ENCODE results near the gene ZNF775. TPM values are rescaled to one million over a fixed set of nuclear protein-coding genes. Genes with fewer than 3 reads are reported as not detected.

ZNF775 gene
- total RNA-seq, 4 donors from 2014 or later, result 0.72 to 4.4 (median 1.4) TPM

DNA sequence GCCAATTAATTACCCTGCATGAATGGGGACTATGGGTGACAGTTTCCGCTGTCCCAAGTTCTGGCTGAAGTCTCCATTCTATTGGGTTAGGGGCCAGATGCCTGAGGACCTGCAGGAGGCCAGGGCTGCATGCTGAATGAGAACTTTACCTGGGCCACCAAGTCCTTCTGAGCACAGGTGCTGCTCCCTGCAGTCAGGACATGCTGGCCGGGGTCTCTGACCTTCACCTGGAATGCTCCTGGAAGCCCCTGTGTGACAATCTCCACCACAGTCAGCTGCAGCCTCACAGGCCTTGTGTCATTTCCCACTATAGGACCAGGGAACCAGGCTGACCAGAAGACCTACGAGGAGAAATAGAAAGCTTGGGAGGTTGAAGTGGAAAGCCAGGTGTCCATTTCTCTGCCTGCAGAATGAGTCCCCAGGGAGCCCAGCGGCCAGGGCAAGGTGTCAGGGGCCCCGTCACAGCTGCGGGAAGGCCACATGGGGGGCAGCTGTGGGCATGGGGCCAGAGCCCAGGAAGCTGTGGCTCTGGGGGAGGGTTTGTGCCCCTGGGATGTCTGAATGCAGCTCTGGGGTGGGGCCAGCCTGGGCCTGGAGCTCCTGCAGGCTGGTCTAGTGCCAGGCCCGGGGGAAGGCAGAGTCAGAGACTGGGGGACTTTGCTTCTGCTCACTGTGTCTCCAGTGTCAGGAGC, 65.7 kb downstream of the ZNF775 start:
- DNase-seq (ENCODE audit: low spot score), result no peak
- no peak for TF ChIP-seq CTCF (IDR thresholded peaks at IDR 0.05)
- no peak for ATAC-seq (ENCODE audit: low FRiP score)

DNA sequence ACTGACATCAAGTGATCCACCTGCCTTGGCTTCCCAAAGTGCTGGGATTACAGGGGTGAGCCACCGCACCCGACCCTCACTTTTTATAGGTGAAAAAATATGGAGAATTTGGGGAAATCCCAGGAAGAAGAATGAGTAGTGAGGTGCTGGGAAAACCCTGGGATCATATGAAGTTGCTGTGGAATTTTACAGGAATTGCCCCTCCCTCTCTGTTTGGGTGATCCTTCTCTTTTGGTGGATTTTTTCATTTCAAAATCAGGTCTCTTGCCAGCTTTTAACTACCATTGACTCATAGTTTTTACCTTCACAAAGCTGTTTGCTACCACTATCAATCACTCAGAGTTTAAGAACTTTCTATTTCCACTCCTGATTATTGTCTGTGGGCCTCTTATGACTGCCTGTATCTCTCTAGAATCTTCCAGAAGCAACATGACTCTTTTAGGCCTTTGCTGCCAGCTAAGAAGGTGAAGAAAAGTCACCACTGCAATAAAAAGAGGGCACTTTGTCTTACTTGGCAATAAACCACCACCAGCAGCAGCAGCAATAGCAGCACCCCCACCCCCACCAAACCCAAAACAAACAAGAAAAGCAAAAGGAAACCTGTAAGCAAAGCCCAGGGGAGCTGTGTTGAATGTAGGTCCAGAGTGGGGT, 67.3 kb downstream of the ZNF775 start:
- ATAC-seq (ENCODE audit: low FRiP score) (peak; percentile 60), DNase-seq (ENCODE audit: low spot score) (no peak)
- no peak for TF ChIP-seq CTCF (IDR thresholded peaks at IDR 0.05)

Other genes with a start within 250 kb of the ZNF775 start
- 10 to 100 TPM in 1 of 4 donors, 1 to 10 TPM in 3; 3.2 to 13.4 (median 8.6) TPM for gene LRRC61, start 56.0 kb upstream of the ZNF775 start, total RNA-seq
- gene ACTR3C, start 55.8 kb upstream of the ZNF775 start, total RNA-seq, result 10 to 100 TPM in 1 of 4 donors, 1 to 10 TPM in 3; 1.1 to 12.9 (median 4.9) TPM
- 100 to 1,000 TPM in 3 of 4 donors, 10 to 100 TPM in 1; 93.9 to 433 (median 218) TPM for gene RARRES2, start 37.7 kb upstream of the ZNF775 start, total RNA-seq
- 10 to 100 TPM; 40.6 to 55.7 (median 49.3) TPM for gene REPIN1, start 10.5 kb upstream of the ZNF775 start, total RNA-seq
- gene GIMAP8, start 71.3 kb downstream of the ZNF775 start, total RNA-seq, result 10 to 100 TPM in 3 of 4 donors, 1 to 10 TPM in 1; 3.0 to 42.9 (median 14.8) TPM
- gene GIMAP7, start 135.5 kb downstream of the ZNF775 start, total RNA-seq, result 100 to 1,000 TPM in 1 of 4 donors, 10 to 100 TPM in 2, 1 to 10 TPM in 1; 5.8 to 102 (median 27.2) TPM
- 100 to 1,000 TPM in 1 of 4 donors, 10 to 100 TPM in 3; 16.1 to 135 (median 47.8) TPM for gene GIMAP4, start 188.1 kb downstream of the ZNF775 start, total RNA-seq